COR-L47 (cell line): ENCODE results near the gene ABCD2.
"Not testable (repeated sequence)": the region's sequence is repeated elsewhere in the genome, so short reads cannot be mapped to it uniquely, and the experiment has no call there.

Experiments
- DNase-seq: peaks from one replicate; lab custom pipeline; 2025; lab: John Stamatoyannopoulos, UW

ABCD2 gene

DNA sequence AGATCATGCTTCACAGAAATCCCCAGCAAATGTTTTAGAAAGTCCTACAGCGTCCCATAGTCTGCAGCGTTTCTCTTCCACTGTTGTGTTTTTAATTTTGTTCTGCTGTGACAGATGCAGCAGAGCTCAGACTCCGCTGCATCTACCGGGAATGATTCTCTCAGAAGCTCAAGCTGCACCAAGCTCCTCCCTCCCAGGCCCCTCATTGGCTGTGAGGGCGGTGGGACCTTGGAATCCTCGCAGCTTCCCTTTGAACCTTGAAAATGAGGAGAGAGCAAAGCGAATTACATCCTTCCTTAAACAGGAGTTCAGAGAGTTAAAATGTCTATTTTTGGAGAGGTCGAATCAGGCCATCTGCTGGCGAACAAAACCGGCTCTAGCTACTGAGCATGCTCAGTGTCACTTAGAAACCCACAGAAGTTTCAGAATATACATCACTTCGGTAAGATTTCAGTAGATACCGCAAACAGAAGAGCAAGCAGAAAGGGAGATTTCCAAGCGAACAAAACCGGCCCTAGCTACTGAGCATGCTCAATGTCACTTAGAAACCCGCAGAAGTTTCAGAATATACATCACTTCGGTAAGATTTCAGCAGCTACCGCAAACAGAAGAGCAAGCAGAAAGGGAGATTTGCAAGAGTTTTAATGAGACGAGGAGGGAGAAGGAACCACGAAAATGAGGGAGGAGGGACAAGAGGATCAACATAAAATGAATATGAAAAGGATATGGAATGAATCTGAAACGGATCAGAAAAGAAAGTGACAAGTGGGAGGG, at the start of gene ABCD2:
ABCD2 (minus strand) TSS at position 144 of the 774 bp plus-strand sequence. CDS start 188 bp downstream, outside the sequence.
- DNase-seq = peak; percentile 50

DNA sequence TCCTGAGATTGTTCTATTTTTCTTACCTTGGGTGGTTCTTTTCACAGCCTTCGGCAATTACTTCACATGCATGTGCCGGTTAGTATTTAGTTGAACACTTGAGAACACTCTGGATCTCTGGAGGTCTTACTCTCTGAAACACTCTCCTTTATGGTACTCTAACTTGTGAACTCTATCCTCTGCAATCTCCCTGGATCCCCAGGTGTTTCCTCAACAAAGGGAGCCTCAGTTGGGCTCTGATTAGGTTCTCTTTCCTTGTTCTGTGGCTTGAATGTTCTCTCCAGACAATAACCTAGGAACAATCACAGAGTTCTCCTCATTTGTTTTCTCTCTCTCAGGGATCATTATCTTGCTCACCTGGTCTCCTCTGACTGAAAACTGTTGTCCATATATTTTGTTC, 40.5 kb upstream of the ABCD2 start:
- no peak for DNase-seq

DNA sequence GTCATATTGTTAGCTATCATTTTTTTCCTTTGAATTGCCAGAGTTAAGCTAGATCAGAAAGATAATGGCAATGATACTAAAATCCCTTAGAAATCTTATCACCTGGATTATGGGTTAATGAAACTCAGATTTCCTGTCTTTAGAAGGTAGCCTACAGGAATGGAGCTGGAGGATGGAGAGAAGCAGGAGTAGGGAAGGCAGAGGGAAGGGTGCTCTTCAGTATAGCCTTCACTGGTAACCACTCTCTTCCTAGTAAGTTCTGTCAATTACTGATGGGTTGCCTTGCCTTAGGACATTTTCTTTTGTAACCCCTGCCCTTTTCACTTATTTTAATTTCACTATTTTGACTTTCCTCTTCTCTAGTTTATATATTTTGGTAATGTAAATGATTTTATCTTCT, 27.8 kb upstream of the ABCD2 start:
- no peak for DNase-seq

DNA sequence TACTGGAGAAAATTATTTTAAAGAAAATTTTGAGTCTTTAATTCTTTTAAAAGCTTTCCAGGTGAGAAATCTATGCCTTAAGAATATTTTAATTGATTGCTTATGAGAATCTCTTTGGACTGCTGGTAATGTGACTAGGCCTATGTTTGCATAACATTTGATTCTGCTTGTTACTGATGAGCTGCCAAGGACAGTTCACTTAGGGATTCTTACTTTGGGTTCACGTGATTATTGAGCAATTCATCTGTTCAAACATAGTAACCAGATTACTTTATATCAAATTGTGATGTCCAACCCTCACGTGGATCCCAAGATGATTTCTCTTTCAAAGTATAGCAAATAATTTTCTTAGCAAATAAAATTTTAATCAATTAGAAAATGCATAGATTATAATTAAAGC, 27.4 kb upstream of the ABCD2 start:
- DNase-seq = no peak

DNA sequence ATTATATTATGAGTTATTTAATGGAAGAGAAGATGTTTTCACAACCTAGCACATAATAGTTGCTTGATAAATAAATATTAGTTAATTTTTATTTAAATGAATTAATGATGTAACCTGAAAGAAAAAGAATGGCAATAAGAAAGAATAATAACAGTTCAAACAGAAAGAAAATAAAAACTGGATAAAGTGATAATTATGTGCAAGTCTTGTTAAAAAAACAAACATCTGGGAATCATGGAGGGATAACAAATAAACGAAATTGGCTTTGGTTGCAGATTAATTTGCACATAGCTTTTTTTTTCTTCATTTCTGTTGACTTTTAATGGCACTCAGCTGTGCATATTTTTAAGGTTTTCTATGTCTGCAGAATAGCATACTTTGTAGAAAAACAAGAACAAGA, 23.4 kb upstream of the ABCD2 start:
- DNase-seq = no peak

DNA sequence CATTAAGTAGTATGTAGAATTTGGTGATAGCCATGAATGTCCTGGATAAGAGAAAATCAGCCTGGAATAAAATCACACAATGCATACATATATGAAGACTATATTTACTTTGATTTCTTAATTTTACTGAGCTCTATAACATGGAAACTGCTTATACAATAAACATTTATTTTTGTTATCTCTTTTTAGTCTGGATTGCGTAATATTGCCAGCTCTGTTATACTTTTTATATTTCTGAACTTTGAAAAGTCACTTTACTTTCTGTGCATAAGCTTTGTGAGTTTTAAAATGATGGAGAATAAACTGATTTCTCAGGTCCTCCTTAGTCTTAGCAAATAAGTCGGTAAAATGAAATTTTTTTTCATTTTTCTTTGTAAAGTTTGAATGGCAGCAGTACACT, 19.2 kb upstream of the ABCD2 start:
- DNase-seq = no peak

DNA sequence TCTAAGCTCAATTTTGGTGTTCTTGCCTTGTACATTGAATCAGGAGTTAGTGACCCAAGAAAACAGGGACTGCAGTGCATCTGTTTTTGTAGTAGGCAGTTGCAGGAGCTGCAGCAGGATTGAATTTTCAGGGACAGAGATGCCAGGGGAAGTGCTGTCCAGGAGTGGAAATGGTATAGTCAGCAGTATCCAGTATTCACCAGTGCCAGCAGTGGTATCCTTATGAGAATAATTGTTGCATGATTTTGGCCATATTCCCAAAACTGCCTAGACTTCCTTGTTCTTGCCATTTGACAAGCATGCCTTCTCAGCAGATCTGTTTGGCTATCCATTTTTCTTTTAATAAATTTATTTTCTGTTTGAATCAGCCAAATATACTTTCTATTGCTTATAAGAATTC, 18.6 kb upstream of the ABCD2 start:
- no peak for DNase-seq

DNA sequence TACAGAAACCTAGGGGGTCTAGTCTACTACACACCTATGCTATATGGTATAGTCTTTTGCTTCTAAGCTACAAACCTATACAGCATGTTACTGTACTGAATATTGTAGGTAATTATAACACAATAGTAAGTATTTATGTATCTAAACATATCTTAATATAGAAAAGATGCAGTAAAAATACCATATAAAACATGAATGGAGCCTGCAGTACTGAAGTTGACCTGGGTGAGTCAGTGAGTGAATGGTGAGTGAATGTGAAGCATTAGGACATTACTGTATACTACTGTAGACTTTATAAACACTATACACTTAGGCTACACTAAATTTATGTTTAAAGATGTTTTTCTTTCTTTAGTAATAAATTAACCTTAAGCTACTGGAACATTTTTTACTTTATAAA, 13.1 kb upstream of the ABCD2 start:
- no peak for DNase-seq

DNA sequence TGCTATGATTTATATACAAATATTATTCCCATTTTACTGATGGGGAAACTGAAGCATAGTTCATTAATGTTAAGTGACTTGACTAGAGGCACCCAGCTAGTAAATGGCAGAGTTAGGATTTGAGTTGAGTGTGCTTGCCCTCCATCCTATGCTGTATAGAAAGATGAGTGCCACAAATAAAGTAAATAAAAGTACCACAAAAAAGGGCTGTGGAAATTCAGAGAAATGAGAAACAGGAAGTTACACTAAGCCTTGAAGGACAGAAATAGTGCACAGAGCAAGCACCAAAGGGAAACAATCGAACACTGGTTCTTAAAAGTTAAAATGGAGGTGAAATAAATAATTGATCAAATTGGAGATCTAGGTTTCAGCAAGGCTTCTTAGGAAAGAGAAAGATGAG, 9.2 kb upstream of the ABCD2 start:
- no peak for DNase-seq

DNA sequence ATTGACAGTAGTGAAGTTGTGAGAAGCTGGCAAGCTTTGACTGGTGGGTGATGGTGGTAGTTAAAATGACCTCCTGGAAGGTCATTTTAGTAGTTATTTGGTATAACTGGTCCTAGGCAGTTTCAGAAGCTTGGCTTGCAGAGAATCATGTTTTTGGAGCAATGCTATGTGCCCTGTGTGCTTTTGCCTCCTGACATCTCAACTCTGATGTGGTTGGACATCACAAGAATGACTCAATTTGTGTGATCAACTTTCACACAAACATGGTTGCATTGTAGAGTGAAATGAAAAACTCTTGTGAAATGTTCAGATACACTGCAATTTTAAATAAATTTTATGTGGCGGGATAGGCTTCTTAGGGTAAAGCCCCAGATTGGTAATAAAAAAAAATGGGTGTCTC, 8.3 kb upstream of the ABCD2 start:
- no peak for DNase-seq

DNA sequence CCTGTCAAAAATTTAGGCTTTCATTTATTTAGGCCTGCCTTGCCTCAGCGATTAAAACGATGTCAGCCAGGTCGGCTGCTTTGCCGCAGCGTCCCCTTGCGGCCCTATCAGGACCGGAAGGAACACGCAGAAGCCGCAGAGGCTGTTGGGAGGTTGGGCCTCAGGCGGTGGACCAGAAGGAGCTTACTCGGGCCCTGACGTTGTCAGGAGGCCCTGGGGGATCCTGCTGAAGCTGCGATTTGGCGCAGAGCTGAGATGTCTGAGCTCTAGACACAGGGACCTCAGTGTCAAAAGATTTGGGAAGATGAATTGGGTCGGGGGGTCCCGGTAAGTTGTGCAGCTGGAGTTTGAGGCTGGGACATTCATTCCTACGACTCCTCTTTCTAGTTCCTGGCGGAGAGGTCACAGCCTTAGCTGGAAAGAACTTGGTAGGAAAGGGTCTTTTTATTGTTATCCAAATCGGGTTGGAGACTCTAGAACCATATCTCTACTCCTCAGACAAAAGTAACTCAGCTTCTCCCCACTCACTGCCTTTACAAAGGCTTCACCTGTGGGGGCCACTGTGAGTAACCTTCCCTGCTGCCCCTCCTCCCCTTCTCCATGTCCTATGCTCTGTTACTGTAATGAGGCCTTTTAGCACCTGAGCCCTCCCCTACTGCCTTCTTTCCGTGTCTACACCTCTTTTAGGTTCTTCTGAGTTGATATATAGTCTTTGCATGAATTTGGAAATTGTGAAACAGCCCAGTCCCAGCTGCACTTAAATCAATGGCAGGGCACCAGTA, 6.6 kb upstream of the ABCD2 start:
- DNase-seq = no peak

DNA sequence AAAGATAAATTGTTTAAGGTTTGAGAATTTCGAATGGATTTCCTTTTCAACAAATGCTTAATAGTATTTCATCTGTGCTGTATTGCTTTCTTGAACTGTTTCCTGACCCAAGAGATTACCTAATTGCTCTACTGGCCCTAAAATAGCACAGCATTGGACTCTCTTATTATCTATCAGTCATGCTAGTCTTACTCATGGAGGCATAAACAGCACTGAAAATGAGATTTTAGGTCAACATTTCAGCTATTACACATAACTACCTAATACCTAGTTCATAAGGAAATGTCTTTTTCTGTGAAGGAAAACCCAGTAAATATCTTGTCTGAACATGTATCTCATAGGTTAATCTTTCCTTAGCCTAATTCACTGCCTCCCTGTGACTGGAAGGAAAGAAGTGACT, 4.3 kb upstream of the ABCD2 start:
- DNase-seq = no peak

DNA sequence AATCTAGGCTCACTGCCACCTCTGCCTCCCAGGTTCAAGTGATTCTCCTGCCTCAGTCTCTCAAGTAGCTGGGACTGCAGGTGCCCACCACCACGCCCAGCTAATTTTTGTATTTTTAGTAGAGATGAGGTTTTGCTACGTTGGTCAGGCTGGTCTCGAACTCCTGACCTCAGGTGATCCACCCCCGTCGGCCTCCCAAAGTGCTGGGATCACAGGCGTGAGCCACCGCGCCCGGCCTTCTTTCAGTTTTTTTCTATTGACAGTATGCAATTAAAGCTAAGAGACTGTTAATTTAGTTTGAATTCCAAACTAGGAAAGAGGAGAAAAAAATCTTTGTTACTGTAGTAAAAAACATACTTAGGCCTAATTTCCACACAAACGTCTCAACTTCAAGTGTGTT, 3.6 kb upstream of the ABCD2 start:
- not testable (repeated sequence) for DNase-seq

DNA sequence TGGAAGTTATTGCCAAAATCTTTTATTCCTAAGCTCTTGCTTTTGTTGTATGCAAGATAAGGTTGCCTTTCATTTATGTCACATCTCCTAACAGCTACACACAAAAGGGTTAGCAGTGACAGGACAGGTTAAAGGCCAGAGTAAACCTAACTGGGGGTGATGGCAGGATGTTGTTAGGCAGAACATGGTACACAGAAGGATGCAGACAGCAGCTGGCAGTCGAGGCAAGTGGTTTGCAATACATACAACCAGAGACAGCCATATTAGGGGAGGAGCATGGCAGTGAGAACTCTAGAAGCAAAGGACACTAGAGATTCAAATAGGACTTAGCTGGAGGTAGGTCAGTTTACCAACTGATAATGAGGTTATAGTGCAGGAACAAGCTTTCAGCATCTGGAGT, 2.7 kb upstream of the ABCD2 start:
- no peak for DNase-seq

DNA sequence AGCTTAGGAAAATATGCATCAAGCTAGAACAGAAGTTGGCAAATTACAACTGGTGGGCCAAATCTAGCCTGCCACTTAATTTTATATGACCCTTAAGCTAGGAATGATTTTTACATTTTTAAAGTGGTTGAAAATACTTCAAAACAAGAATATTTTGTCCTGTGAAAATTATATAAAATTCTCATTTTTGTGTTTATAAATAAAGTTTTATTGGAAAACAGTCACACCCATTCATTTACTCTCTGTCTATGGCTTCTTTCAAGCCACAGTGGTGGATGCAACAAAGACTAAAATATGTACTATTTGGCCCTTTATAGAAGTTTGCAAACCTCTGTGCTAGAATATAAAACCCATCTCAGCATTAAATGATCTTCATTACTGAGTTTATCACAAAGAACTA, 2.1 kb upstream of the ABCD2 start:
- no peak for DNase-seq

DNA sequence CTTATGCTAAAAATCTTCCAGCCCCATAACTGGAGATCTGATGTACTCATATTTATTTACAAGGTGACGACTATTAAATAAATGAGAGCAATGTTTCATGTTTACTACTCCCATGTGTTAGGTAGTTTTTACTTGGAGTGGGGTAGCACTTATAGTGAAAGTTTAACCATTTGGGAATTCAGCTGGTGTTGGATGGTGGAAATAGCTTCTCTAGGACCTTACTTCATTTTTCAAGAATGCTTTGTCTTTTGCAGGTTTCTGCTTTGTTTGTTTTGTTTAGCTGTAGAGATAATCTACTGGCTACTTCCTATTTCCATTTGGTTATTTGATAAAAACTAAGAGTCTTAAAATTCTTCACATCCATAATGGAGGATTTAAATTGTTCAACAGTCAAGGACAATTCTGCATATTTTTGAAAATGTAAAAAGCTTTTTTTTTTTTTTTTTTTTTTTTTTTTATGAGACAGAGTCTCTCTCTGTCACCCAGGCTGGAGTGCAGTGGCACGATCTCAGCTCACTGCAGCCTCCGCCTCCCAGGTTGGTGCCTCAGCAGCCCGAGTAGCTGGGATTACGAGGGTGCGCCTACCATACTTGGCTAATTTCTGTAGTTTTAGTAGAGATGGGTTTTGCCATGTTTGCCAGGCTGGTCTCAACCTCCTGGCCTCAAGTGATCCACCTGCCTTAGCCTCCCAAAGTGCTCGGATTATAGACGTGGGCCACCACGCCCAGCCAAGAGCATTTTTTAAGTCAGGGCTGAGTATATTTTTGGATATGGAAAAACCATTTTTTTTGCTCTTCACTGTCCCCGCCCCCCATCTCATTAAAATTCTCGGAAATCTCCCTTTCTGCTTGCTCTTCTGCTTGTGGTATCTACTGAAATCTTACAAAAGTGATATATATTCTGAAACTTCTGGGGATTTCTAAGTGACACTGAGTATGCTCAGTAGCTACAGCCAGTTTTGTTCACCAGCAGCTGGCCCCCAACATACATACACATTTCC, 1.4 kb upstream of the ABCD2 start:
- no peak for DNase-seq

DNA sequence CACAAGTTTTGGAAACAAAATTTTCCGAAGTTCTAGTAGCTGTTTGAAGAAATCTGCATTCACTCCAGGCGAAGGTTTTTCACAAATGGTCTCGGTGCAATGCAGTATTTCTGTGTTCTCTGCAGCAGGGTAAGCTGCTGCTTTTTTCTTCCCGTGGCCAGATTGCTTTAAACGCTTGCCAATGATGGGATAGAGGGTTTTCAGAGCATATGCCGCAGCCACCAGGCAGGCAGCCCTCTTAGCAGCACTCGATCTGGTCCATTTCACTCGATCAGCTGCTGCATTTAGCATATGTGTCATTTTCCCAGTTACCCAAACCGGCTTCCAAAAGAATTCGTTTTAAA, 315 bp downstream of the ABCD2 start:
- DNase-seq = no peak

DNA sequence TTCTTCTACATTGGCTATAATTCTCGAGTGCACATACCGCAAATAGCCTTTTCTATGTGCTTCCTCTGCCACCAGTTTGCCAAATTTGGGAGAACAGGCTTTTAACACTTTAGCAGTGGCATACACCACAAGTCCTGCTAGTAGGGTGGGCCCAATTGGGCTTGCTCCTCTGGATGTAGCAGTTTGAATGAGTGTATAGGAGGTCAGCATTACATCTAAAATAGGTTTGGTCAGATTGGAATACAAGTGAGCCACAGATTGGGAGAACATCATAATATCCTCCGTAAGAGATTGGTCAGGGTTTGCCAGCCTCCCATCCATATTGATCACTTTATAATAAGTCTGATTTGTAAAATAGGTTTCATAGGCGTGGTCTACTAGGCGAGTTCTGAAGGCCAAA, 902 bp downstream of the ABCD2 start:
- DNase-seq = no peak

DNA sequence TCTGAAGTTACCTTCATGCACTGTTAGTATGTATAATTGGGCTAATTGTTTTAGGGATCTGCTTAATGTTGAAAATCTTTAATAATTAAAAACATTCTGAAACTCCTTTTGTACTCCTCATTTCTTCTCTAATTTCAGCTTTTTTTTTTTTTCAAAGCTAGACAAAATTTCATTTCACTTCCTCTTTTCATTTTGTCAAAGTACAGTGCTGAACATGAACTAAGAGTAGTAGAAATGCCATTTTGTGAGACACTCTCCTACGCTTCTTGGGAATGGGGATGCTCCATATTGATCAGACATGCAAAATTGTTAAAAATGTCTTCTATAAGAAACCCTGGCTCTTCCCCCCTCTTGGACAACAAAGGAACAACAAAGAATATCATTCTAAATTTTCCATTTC, 1.7 kb downstream of the ABCD2 start:
- DNase-seq = no peak

DNA sequence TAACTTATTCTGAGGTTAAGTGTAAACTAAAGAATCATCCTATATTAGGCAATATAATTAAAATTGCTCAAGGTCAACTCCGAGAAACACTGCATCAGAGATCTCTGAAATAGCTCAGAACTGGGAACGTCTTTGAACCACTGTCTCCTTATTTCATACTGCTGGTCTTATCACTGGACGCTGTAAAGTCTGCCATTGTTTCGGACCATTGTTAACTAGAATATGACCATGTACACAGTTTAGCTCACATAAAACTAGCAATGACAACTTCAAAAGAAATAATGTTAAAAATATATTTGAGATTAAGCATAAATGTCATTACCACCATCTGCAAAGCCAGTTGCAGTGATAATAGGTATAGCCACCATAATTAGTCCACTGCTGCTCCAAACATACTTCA, 2.9 kb downstream of the ABCD2 start:
- no peak for DNase-seq

DNA sequence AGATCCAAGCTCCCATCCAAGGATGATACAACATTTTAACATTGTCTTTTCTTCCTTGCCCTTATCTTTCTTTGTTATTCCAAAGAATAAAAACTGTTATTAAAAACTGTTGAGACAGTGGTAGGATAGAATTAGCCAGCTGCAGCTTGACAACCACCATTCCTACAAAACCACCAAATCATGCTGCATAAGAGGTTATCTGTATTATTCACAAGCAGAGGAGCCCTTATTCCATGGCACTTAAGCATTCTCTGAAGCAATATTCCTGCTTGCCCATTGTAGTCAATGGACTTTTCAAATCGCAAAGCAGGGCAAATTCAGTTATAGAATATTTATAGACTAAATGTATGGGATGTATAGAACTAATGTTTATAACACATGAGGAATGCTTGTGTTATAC, 3.4 kb downstream of the ABCD2 start:
- no peak for DNase-seq

DNA sequence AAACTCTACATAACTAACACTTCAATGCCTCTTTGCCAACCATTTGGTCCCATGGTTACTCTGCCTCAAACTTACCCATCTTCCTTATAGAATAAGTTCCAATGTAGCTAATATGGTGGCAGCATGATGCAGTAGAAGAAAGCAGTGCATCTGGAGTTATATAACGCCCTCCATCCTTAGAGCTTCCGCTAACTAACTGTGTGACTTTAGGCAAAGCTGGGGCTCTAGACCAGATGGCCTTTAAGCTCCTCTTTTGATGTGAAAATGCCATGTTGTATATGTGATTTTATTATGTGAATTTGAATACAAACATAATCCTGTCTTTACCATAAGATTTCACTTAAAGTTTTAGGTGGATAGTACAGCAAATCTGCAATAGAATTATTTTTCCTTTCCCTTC, 6.1 kb downstream of the ABCD2 start:
- no peak for DNase-seq

DNA sequence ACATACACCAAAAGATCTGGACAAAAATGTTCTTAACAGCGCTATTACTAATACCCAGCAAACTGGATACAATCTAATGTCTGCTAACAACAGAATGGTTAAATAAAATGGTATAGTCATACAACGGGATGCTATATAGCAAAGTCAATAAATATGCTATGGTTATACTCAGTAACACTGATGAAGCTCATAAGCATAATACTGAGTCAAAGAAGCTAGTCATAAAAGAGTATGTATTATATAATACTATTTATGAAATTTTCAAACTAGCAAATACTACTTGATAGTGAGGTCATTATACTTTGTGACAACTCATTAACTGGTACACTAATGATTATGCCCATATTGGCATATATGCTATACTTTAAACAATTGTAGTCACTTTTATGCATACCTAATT, 7.4 kb downstream of the ABCD2 start:
- no peak for DNase-seq
